Keratinocyte (primary cell): ENCODE measurements around the gene HECTD2. TPM values are rescaled to one million over a fixed set of nuclear protein-coding genes. Genes with fewer than 3 reads are reported as not detected.

Source experiments
- DNase-seq: peaks from one replicate; pipeline ENCODE4 v3.0.0-alpha.2; 2011; ENCODE audit warnings: low read depth, missing footprints, low spot score
- FAIRE-seq: peaks from 2 replicates; lab custom pipeline; 2011; peaks lifted over from hg19 to GRCh38; lab: Jason Lieb, UNC
- H2AFZ ChIP-seq: 2 replicates; pipeline ENCODE4 v1.6.0; 2012; ENCODE audit warnings: low read length, control low read depth, inconsistent platforms; ENCODE audit not compliant: control insufficient read depth
- H3K27ac ChIP-seq: 2 replicates; pipeline ENCODE4 v1.5.1; 2011; ENCODE audit warnings: low read length; ENCODE audit not compliant: control insufficient read depth, insufficient read depth
- H3K27me3 ChIP-seq: 3 replicates; pipeline ENCODE4 v1.6.0; 2011; ENCODE audit warnings: low read length; ENCODE audit not compliant: control insufficient read depth, insufficient read depth; ENCODE audit errors: extremely low read depth
- H3K36me3 ChIP-seq, 2 experiments: 2 replicates in 1 of 2; 3 replicates in 1 of 2; pipeline ENCODE4 v1.5.1; 2011; ENCODE audit warnings: low read length in 2 of 2, mild to moderate bottlenecking in 1 of 2; ENCODE audit not compliant: control insufficient read depth in 2 of 2, insufficient read depth in 2 of 2; ENCODE audit errors: extremely low read depth in 1 of 2
- H3K4me1 ChIP-seq: 3 replicates; pipeline ENCODE4 v1.5.1; 2011; ENCODE audit warnings: low read length; ENCODE audit not compliant: control insufficient read depth, insufficient read depth; ENCODE audit errors: extremely low read depth
- H3K4me2 ChIP-seq: 3 replicates; pipeline ENCODE4 v1.6.0; 2011; ENCODE audit warnings: low read depth, low read length; ENCODE audit not compliant: control insufficient read depth, insufficient read depth; ENCODE audit errors: extremely low read depth
- H3K4me3 ChIP-seq, 3 experiments: fragments of 200-600 bp in 1 of 3; sonication (generic) in 1 of 3; 2 replicates in 2 of 3; 3 replicates in 1 of 3; pipeline ENCODE4 v1.5.1; 2011 to 2016; ENCODE audit warnings: low read length in 3 of 3, mild to moderate bottlenecking in 3 of 3, control low read depth in 2 of 3, inconsistent platforms in 1 of 3, low read depth in 1 of 3, mixed read lengths in 1 of 3, mixed run types in 1 of 3, moderate library complexity in 1 of 3; ENCODE audit not compliant: control insufficient read depth in 2 of 3, insufficient read depth in 2 of 3; ENCODE audit errors: extremely low read depth in 1 of 3
- H3K79me2 ChIP-seq: 2 replicates; pipeline ENCODE4 v1.6.0; 2012; ENCODE audit warnings: low read length; ENCODE audit not compliant: control insufficient read depth, insufficient read depth
- H3K9ac ChIP-seq: 3 replicates; pipeline ENCODE4 v1.6.0; 2011; ENCODE audit warnings: low read length; ENCODE audit not compliant: control insufficient read depth, insufficient read depth; ENCODE audit errors: extremely low read depth
- H3K9me1 ChIP-seq: 3 replicates; pipeline ENCODE4 v1.6.0; 2011; ENCODE audit warnings: low read length; ENCODE audit not compliant: control insufficient read depth, insufficient read depth; ENCODE audit errors: extremely low read depth
- H3K9me3 ChIP-seq: 2 replicates; pipeline ENCODE4 v1.5.1; 2012; ENCODE audit warnings: low read depth, low read length; ENCODE audit not compliant: control insufficient read depth
- H4K20me1 ChIP-seq: 3 replicates; pipeline ENCODE4 v1.6.0; 2011; ENCODE audit warnings: low read length; ENCODE audit not compliant: control insufficient read depth, insufficient read depth; ENCODE audit errors: extremely low read depth
- EZH2 ChIP-seq: IDR thresholded peaks from one replicate; pipeline ENCODE4 v1.6.1; 2012; ENCODE audit warnings: inconsistent platforms, mild to moderate bottlenecking, low read length, moderate library complexity
- dilution Hi-C: fragments of 300-500 bp; cut with MboI; formaldehyde crosslinking; loops from one replicate; pipeline ENCODE4 v1.7.0; 2020; ENCODE audit warnings: low sequenced_read_pairs; ENCODE audit not compliant: extremely low pct_ligation_motif_present
- polyA plus RNA-seq, 5 experiments: library from polyadenylated mRNA; depleted of rRNA in 3 of 5; stranded (reverse) in 3 of 5; stranded (forward) in 1 of 5; unstranded in 1 of 5; fragments of >200 nt; gene quantifications; 1 replicate in 1 of 5; 2 replicates in 3 of 5; 3 replicates in 1 of 5; pipeline versions ENCODE4 v1.2.1 to v1.2.3, GENCODE V29; 2011 to 2012; ENCODE audit warnings: missing spikeins in 2 of 5, low read depth in 1 of 5, low replicate concordance in 1 of 5
- TF ChIP-seq, protein P1 (sequence below), 3 experiments: IDR thresholded peaks in 1 of 3; conservative IDR thresholded peaks in 1 of 3; optimal IDR thresholded peaks in 1 of 3; 2 replicates in 2 of 3; 3 replicates in 1 of 3; pipeline versions ENCODE3 to v1.5.1; 2011; ENCODE audit warnings: low read length in 3 of 3, mild to moderate bottlenecking in 3 of 3, moderate library complexity in 2 of 3, control low read depth in 1 of 3, inconsistent platforms in 1 of 3; ENCODE audit not compliant: insufficient read depth in 2 of 3; ENCODE audit errors: extremely low read depth in 1 of 3

Gene HECTD2
- polyA plus RNA-seq, 1 donor (not counting 4 experiments of a cell fraction or from before 2014, with no cell fraction given), result 2.2 TPM

DNA sequence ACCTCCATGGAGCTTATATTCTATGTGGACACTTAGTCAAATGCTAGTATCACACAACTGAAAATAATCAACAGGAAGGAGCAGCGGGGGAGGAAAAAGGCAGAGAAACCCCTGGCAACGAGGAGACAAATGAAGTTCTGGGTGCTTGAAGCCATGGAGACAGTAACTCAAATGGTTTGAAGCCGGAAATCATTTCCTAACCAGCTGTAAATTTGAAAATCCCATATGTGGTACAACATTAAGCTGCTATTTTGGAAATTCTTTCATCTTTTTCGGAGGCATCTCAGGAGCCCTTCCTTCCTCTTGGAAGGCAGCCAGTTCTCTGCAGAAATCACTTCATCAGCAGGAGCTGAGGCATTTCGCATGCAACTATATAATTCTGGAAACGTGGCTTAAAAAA, 131.3 kb downstream of the HECTD2 start:
- dilution Hi-C loops, result no loop called here
- H4K20me1 ChIP-seq, result no peaks in the 10 kb centered on the region
- H3K27ac ChIP-seq, result no peak overlapping the region
- no peaks in the 10 kb centered on the region for H3K36me3 ChIP-seq
- no peaks in the 10 kb centered on the region for H3K9me1 ChIP-seq
- H3K9me3 ChIP-seq, result no peaks in the 10 kb centered on the region
- no peaks in the 10 kb centered on the region for H3K27me3 ChIP-seq
- no peak overlapping the region for H3K4me3 ChIP-seq
- H3K79me2 ChIP-seq, result no peaks in the 10 kb centered on the region
- no peak for DNase-seq
- no peak overlapping the region for H3K9ac ChIP-seq
- TF ChIP-seq EZH2, result no peak
- TF ChIP-seq, protein P1, sequence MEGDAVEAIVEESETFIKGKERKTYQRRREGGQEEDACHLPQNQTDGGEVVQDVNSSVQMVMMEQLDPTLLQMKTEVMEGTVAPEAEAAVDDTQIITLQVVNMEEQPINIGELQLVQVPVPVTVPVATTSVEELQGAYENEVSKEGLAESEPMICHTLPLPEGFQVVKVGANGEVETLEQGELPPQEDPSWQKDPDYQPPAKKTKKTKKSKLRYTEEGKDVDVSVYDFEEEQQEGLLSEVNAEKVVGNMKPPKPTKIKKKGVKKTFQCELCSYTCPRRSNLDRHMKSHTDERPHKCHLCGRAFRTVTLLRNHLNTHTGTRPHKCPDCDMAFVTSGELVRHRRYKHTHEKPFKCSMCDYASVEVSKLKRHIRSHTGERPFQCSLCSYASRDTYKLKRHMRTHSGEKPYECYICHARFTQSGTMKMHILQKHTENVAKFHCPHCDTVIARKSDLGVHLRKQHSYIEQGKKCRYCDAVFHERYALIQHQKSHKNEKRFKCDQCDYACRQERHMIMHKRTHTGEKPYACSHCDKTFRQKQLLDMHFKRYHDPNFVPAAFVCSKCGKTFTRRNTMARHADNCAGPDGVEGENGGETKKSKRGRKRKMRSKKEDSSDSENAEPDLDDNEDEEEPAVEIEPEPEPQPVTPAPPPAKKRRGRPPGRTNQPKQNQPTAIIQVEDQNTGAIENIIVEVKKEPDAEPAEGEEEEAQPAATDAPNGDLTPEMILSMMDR (optimal IDR thresholded peaks at IDR 0.05 in 1 of 3, IDR thresholded peaks at IDR 0.05 in 1 of 3, conservative IDR thresholded peaks at IDR 0.05 in 1 of 3; ENCODE audit: extremely low read depth in 1 of 3, insufficient read depth in 2 of 3, low read length in 3 of 3), result no peak
- no peak overlapping the region for H2AFZ ChIP-seq
- H3K4me2 ChIP-seq, result no peak overlapping the region
- FAIRE-seq, result no peak
- H3K4me1 ChIP-seq, result no peaks in the 10 kb centered on the region

DNA sequence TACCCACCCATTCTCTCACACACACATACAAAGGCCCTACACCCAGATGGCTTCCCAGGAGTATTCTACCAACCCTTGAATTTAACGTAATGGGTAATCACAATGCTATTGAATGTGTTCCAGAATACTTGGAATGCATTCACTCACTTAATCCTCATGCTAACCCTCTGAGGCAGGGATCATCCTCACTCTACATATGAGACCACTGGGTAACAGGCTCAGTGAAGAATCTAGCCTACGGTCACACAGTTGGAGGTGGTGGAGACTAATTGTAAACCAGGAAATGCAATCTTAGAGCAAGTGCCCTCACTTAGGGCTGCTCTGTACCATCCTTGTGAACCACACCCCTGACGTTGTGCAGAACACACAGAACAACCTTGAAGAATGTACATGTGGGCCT, 135.2 kb downstream of the HECTD2 start:
- DNase-seq (no peak), FAIRE-seq (no peak)
- Histone ChIP-seq H3K9me3 (no peaks in the 10 kb centered on the region), H3K9ac (no peak overlapping the region), H3K9me1 (no peaks in the 10 kb centered on the region), H3K27me3 (no peaks in the 10 kb centered on the region), H3K4me2 (no peak overlapping the region), H2AFZ (no peak overlapping the region), H4K20me1 (no peaks in the 10 kb centered on the region), H3K27ac (no peak overlapping the region), H3K79me2 (no peaks in the 10 kb centered on the region), H3K4me1 (no peaks in the 10 kb centered on the region), H3K36me3 (no peaks in the 10 kb centered on the region), H3K4me3 (no peak overlapping the region)
- dilution Hi-C loops, result no loop called here
- TF ChIP-seq, protein P1 (optimal IDR thresholded peaks at IDR 0.05 in 1 of 3, IDR thresholded peaks at IDR 0.05 in 1 of 3, conservative IDR thresholded peaks at IDR 0.05 in 1 of 3; ENCODE audit: extremely low read depth in 1 of 3, insufficient read depth in 2 of 3, low read length in 3 of 3), result no peak
- no peak for TF ChIP-seq EZH2
